GM12801 (cell line): ENCODE data around the gene PRUNE2.

ENCODE experiments used
- CTCF ChIP-seq: IDR thresholded peaks from one replicate; pipeline ENCODE4 v1.5.1; 2011; ENCODE audit warnings: control low read depth; ENCODE audit not compliant: insufficient read length; ENCODE audit errors: extremely low read depth

The PRUNE2 gene

GRCh38 chr9:76619640-76620039, 286.3 kb downstream of the PRUNE2 start:
- TF ChIP-seq CTCF, result no peak

GRCh38 chr9:76619197-76619596, 286.7 kb downstream of the PRUNE2 start:
- TF ChIP-seq CTCF, result no peak

GRCh38 chr9:76618762-76619161, 287.2 kb downstream of the PRUNE2 start:
- TF ChIP-seq CTCF, result no peak

GRCh38 chr9:76617497-76618175, 288.3 kb downstream of the PRUNE2 start:
- TF ChIP-seq CTCF, result no peak

GRCh38 chr9:76616780-76617179, 289.1 kb downstream of the PRUNE2 start:
- no peak for TF ChIP-seq CTCF

- TF ChIP-seq CTCF, result no peak
Observed at GRCh38 chr9:76615177-76615603, 290.7 kb downstream of the PRUNE2 start.

GRCh38 chr9:76613974-76614373, 291.9 kb downstream of the PRUNE2 start:
- no peak for TF ChIP-seq CTCF
